ENCODE measurements around the gene CITED4. TPM values are rescaled to one million over a fixed set of nuclear protein-coding genes. Genes with fewer than 3 reads are reported as not detected.

CITED4 gene
- polyA plus RNA-seq, 1 donor from 2014 or later, result 2.6 TPM

GRCh38 chr1:40838045-40838979, 23.9 kb downstream of the CITED4 start:
- Histone ChIP-seq H3K36me3 (ENCODE audit: insufficient read depth, low read length) (no peaks in the 10 kb centered on the region), H3K4me2 (ENCODE audit: low read length) (no peak overlapping the region), H3K9me3 (ENCODE audit: low read length) (peaks cover 3% of the 10 kb centered on the region), H4K20me1 (ENCODE audit: insufficient read depth) (no peaks in the 10 kb centered on the region), H3K27me3 (ENCODE audit: insufficient read depth, low read depth, low read length) (no peaks in the 10 kb centered on the region), H3F3A (ENCODE audit: insufficient read depth, low read length, poor library complexity, severe bottlenecking) (no peaks in the 10 kb centered on the region), H3K9me2 (ENCODE audit: insufficient read depth, low read length) (no peaks in the 10 kb centered on the region), H3K27ac (ENCODE audit: low read length) (no peak overlapping the region), H3K79me2 (replicated peaks; ENCODE audit: insufficient read depth, low read length) (no peaks in the 10 kb centered on the region), H3K9ac (ENCODE audit: low read length) (no peak overlapping the region), H2AFZ (ENCODE audit: low read depth, low read length) (no peak overlapping the region), H3K4me3 (ENCODE audit: low read length) (no peak overlapping the region)
- TF ChIP-seq REST (IDR thresholded peaks at IDR 0.05; ENCODE audit: borderline replicate concordance) (no peak), EP300 (conservative IDR thresholded peaks at IDR 0.05; ENCODE audit: poor library complexity, severe bottlenecking) (no peak), RAD21 (conservative IDR thresholded peaks at IDR 0.05) (no peak), MXI1 (conservative IDR thresholded peaks at IDR 0.05; ENCODE audit: poor library complexity, severe bottlenecking) (no peak), EZH2 (IDR thresholded peaks at IDR 0.05; ENCODE audit: borderline replicate concordance, insufficient read depth, low read length, poor library complexity, severe bottlenecking) (no peak)

- Histone ChIP-seq H4K20me1 (ENCODE audit: insufficient read depth) (no peaks in the 10 kb centered on the region), H2AFZ (ENCODE audit: low read depth, low read length) (no peak overlapping the region), H3K9ac (ENCODE audit: low read length) (no peak overlapping the region), H3K9me3 (ENCODE audit: low read length) (no peaks in the 10 kb centered on the region), H3K4me2 (ENCODE audit: low read length) (no peak overlapping the region), H3K9me2 (ENCODE audit: insufficient read depth, low read length) (no peaks in the 10 kb centered on the region), H3K27me3 (ENCODE audit: insufficient read depth, low read depth, low read length) (no peaks in the 10 kb centered on the region), H3K27ac (ENCODE audit: low read length) (no peak overlapping the region), H3K79me2 (replicated peaks; ENCODE audit: insufficient read depth, low read length) (no peaks in the 10 kb centered on the region), H3F3A (ENCODE audit: insufficient read depth, low read length, poor library complexity, severe bottlenecking) (no peaks in the 10 kb centered on the region), H3K4me3 (ENCODE audit: low read length) (no peak overlapping the region), H3K36me3 (ENCODE audit: insufficient read depth, low read length) (no peaks in the 10 kb centered on the region)
- TF ChIP-seq EZH2 (IDR thresholded peaks at IDR 0.05; ENCODE audit: borderline replicate concordance, insufficient read depth, low read length, poor library complexity, severe bottlenecking) (no peak), EP300 (conservative IDR thresholded peaks at IDR 0.05; ENCODE audit: poor library complexity, severe bottlenecking) (no peak), CTCF (IDR thresholded peaks at IDR 0.05; ENCODE audit: poor library complexity, severe bottlenecking) (no peak), TAF1 (IDR thresholded peaks at IDR 0.05; ENCODE audit: low read depth) (no peak), MXI1 (conservative IDR thresholded peaks at IDR 0.05; ENCODE audit: poor library complexity, severe bottlenecking) (no peak), RAD21 (conservative IDR thresholded peaks at IDR 0.05) (no peak), SMC3 (conservative IDR thresholded peaks at IDR 0.05; ENCODE audit: poor library complexity) (no peak), REST (IDR thresholded peaks at IDR 0.05; ENCODE audit: borderline replicate concordance) (no peak), POLR2AphosphoS5 (IDR thresholded peaks at IDR 0.05) (no peak)
Measured at GRCh38 chr1:40837601-40838000, 24.6 kb downstream of the CITED4 start.
